ENCODE data around the gene WDR5. TPM values are rescaled to one million over a fixed set of nuclear protein-coding genes. Genes with fewer than 3 reads are reported as not detected.
A peak's percentile ranks its signal among the peaks of the same experiment; 100 is the strongest.

WDR5 gene
- total RNA-seq, 1 donor = 19.9 TPM

- TF ChIP-seq CTCF (IDR thresholded peaks at IDR 0.05; ENCODE audit: insufficient read depth, low read length) = no peak
- DNase-seq (ENCODE audit: low read depth) = no peak
These were observed 45.1 kb downstream of the WDR5 start for GRCh38 chr9:134180786-134181647.

GRCh38 chr9:134181648-134182034 is 45.8 kb downstream of the WDR5 start:
- no peak overlapping the region for H3K4me3 ChIP-seq (ENCODE audit: low read depth, low read length)
- no peak for DNase-seq (ENCODE audit: low read depth)
- TF ChIP-seq CTCF (IDR thresholded peaks at IDR 0.05; ENCODE audit: insufficient read depth, low read length) = no peak

More at GRCh38 chr9:134180786-134181647, 45.1 kb downstream of the WDR5 start:
- H3K4me3 ChIP-seq (ENCODE audit: low read depth, low read length) = no peak overlapping the region

GRCh38 chr9:134182554-134183085 is 46.7 kb downstream of the WDR5 start:
- no peak overlapping the region for H3K4me3 ChIP-seq (ENCODE audit: low read depth, low read length)
- no peak for TF ChIP-seq CTCF (IDR thresholded peaks at IDR 0.05; ENCODE audit: insufficient read depth, low read length)
- DNase-seq (ENCODE audit: low read depth) = peak; percentile 12

- TF ChIP-seq CTCF (IDR thresholded peaks at IDR 0.05; ENCODE audit: insufficient read depth, low read length) = no peak
- DNase-seq (ENCODE audit: low read depth) = no peak
- no peak overlapping the region for H3K4me3 ChIP-seq (ENCODE audit: low read depth, low read length)
These were observed 49.7 kb downstream of the WDR5 start for GRCh38 chr9:134185536-134186011.

- no peak for DNase-seq (ENCODE audit: low read depth)
- TF ChIP-seq CTCF (IDR thresholded peaks at IDR 0.05; ENCODE audit: insufficient read depth, low read length) = no peak
- H3K4me3 ChIP-seq (ENCODE audit: low read depth, low read length) = no peak overlapping the region
These were observed 50.7 kb downstream of the WDR5 start for GRCh38 chr9:134186471-134187109.

GRCh38 chr9:134187110-134187531 is 51.2 kb downstream of the WDR5 start:
- no peak overlapping the region for H3K4me3 ChIP-seq (ENCODE audit: low read depth, low read length)
- DNase-seq (ENCODE audit: low read depth) = no peak
- no peak for TF ChIP-seq CTCF (IDR thresholded peaks at IDR 0.05; ENCODE audit: insufficient read depth, low read length)

Data from fibroblast of the aortic adventitia (primary cell).